ENCODE results near the gene SRSF4. TPM values are rescaled to one million over a fixed set of nuclear protein-coding genes. Genes with fewer than 3 reads are reported as not detected.

The SRSF4 gene
- total RNA-seq, 1 donor from 2014 or later, result 89.0 TPM

DNA sequence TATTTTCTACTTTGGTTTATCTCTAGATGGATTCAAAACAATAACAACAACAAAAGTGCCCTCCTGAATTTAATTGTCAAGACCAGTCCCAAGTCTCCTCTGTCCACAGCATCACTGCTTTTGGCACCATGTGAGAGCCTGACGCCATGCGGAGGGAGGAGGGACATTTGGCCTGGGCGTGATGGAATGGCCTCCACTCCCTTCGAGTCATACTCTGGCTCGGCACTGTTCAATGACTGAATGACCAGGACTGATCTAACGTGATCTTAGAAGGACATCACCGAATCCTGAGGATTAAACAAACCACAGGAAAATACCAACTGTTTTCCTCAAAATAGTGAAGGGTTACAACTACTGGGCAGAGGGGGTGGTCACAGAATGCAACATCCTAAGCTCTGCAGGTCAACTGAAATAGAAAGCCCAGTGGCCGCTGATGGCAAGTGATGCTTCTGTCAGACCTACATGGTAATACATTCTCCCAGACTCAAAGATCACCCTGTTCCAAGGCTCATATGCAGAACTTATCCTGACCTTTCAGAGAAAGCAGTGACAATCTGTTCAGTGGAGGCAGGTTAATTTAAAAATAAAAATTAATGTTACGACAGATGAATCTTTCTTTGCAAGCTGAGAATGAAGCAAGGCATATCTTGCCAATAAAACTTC lies 19.1 kb downstream of the SRSF4 start:
- no peaks in the 10 kb centered on the region for H3K9me3 ChIP-seq
- H3K4me3 ChIP-seq, result no peak overlapping the region
- TF ChIP-seq, protein P1, sequence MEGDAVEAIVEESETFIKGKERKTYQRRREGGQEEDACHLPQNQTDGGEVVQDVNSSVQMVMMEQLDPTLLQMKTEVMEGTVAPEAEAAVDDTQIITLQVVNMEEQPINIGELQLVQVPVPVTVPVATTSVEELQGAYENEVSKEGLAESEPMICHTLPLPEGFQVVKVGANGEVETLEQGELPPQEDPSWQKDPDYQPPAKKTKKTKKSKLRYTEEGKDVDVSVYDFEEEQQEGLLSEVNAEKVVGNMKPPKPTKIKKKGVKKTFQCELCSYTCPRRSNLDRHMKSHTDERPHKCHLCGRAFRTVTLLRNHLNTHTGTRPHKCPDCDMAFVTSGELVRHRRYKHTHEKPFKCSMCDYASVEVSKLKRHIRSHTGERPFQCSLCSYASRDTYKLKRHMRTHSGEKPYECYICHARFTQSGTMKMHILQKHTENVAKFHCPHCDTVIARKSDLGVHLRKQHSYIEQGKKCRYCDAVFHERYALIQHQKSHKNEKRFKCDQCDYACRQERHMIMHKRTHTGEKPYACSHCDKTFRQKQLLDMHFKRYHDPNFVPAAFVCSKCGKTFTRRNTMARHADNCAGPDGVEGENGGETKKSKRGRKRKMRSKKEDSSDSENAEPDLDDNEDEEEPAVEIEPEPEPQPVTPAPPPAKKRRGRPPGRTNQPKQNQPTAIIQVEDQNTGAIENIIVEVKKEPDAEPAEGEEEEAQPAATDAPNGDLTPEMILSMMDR (IDR thresholded peaks at IDR 0.05), result no peak
- no peak overlapping the region for H3K27ac ChIP-seq
- H3K36me3 ChIP-seq, result peaks cover 77% of the 10 kb centered on the region
- ATAC-seq (no peak), DNase-seq (no peak)
- H3K27me3 ChIP-seq, result no peaks in the 10 kb centered on the region
- H3K4me1 ChIP-seq, result peaks cover 27% of the 10 kb centered on the region
- intact Hi-C loops (cut with DNase I), result no loop called here

DNA sequence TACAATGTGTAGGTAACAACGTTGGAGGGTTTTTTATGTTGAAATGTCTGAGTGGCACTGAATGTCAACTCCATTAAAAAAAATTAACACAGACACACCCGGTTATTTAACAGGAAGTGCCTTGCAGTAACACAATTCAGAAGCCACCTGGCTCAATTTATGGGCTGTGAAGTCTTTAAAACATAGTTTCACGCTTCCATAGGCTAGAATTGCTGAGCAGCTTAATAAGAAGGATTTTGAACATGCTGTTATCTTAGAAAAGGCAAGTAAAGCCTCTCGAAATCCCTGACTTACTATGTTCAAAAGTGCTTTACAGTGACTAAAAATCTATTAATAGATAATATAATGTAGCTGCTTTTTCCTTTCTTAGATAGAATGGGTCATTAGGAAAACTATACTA lies 19.7 kb downstream of the SRSF4 start:
- peaks cover 33% of the 10 kb centered on the region for H3K4me1 ChIP-seq
- no peak for ATAC-seq
- H3K9me3 ChIP-seq, result no peaks in the 10 kb centered on the region
- no peak for DNase-seq
- H3K4me3 ChIP-seq, result no peak overlapping the region
- H3K27ac ChIP-seq, result no peak overlapping the region
- TF ChIP-seq, protein P1 (IDR thresholded peaks at IDR 0.05), result no peak
- H3K36me3 ChIP-seq, result peaks cover 77% of the 10 kb centered on the region
- H3K27me3 ChIP-seq, result no peaks in the 10 kb centered on the region
- intact Hi-C loops (cut with DNase I), result no loop called here

DNA sequence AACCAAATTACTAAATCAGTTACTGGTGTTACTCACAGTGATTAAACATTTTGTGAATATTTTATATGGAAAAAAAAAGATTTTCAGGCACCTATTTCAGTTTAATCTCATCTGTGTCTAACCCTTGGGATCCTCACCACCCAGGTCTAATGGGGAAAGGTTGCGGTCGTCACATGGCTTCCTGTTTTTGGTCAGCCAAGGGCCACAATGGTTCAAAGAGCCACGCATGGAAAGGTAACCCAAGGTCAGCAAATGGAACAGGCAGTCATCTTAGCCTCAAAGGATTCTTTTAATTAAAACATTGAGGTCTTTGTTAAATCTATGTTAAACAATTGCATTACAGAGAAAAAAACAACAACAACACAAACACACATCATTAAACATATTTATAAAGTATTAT lies 21.9 kb downstream of the SRSF4 start:
- Histone ChIP-seq H3K4me1 (peaks cover 41% of the 10 kb centered on the region), H3K27ac (no peak overlapping the region), H3K36me3 (peaks cover 76% of the 10 kb centered on the region), H3K9me3 (no peaks in the 10 kb centered on the region), H3K27me3 (no peaks in the 10 kb centered on the region), H3K4me3 (no peak overlapping the region)
- intact Hi-C loops (cut with DNase I), result no loop called here
- TF ChIP-seq, protein P1 (IDR thresholded peaks at IDR 0.05), result no peak
- DNase-seq, result no peak
- ATAC-seq, result no peak

DNA sequence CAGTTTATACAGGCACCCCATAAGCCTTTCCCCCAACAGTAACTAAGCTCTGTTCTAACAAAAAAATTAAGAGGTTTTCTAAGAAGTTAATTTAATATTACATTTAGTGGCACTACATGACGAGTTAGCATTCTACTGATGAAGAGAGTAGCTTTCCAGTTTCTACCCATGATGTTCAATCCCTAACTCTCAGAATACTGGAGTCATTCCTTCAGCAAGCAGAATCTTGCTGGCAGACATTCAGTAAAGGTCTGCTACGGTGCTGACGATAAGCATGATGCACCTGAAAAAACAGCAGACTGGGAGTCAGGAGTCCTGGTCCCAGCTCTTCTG lies 24.5 kb downstream of the SRSF4 start:
- Histone ChIP-seq H3K36me3 (peaks cover 90% of the 10 kb centered on the region), H3K9me3 (no peaks in the 10 kb centered on the region), H3K4me3 (no peak overlapping the region), H3K27ac (no peak overlapping the region), H3K27me3 (no peaks in the 10 kb centered on the region), H3K4me1 (peaks cover 34% of the 10 kb centered on the region)
- ATAC-seq, result no peak
- TF ChIP-seq, protein P1 (IDR thresholded peaks at IDR 0.05), result no peak
- no peak for DNase-seq
- intact Hi-C loops (cut with DNase I), result no loop called here

DNA sequence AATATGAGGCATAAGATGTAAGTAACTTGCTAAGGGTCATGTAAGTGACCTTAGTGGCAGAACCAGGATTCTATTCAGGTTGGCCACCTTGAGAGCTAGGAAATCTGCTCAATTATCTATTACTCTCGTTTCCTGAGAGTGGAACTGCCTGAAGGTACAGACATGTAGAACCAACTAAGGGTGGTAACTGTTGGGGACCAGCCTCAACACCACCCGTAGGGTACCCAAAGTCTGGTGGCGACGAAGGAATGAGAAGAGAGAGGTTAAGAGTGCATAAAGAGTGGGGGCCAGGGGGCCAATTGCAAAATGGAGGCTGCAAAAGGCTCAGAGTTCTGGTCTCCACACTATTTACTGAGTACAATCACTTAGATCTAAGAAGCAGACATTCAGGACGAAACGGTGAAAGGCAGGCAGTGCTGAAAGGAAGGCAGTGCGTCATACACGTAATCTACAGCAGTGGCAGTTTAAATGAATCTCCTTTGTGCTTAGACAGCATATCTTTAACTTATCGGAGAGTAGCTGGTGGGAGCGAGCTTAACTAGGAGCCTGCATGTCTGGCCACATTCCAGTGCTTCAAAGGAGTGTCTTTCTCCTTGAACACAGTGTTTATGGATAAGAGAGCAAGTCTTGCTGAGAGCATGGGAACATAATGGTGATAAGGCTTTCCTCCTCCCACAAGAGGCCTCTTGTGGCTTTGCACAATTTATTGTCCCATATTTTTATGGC lies 25.0 kb downstream of the SRSF4 start:
- no peak overlapping the region for H3K4me3 ChIP-seq
- no peak for ATAC-seq
- intact Hi-C loops (cut with DNase I), result no loop called here

More for the DNA sequence above, 25.0 kb downstream of the SRSF4 start:
- Histone ChIP-seq H3K9me3 (no peaks in the 10 kb centered on the region), H3K36me3 (peaks cover 95% of the 10 kb centered on the region), H3K27me3 (no peaks in the 10 kb centered on the region), H3K4me1 (peaks cover 30% of the 10 kb centered on the region), H3K27ac (no peak overlapping the region)
- TF ChIP-seq, protein P1 (IDR thresholded peaks at IDR 0.05), result no peak
- no peak for DNase-seq

Measured in upper lobe of right lung (tissue), 1 donor.